C4-2B (cell line): ENCODE measurements around the gene ESYT1.

Experiments
- ZFX ChIP-seq: fragments of 450-650 bp; IDR thresholded peaks from 2 replicates; pipeline ENCODE4 v1.6.1; 2017
- TF ChIP-seq, protein P1 (sequence below): fragments of 450-650 bp; conservative IDR thresholded peaks from 2 replicates; pipeline ENCODE4 v1.5.1; 2017; ENCODE audit warnings: mild to moderate bottlenecking

DNA sequence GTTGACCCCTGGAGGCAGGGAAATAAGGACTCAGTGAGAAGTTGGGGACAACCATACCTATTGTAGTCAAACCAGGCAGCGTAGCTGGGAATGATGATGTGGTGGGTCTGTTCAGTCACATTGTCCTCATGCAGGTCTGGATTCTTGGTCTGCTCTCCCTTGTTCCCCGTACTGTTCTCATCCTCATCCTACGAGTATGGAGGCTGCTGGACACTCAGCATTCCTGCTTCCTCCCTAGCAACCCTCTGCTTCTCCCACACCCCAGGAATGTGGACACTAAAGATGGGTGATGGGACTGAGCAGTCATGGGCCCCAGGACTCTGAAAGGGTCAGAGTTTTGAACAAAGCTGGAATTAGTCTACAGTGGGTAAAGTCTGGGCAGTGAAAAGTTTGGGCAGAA, 50.3 kb downstream of the ESYT1 start:
- TF ChIP-seq, protein P1, sequence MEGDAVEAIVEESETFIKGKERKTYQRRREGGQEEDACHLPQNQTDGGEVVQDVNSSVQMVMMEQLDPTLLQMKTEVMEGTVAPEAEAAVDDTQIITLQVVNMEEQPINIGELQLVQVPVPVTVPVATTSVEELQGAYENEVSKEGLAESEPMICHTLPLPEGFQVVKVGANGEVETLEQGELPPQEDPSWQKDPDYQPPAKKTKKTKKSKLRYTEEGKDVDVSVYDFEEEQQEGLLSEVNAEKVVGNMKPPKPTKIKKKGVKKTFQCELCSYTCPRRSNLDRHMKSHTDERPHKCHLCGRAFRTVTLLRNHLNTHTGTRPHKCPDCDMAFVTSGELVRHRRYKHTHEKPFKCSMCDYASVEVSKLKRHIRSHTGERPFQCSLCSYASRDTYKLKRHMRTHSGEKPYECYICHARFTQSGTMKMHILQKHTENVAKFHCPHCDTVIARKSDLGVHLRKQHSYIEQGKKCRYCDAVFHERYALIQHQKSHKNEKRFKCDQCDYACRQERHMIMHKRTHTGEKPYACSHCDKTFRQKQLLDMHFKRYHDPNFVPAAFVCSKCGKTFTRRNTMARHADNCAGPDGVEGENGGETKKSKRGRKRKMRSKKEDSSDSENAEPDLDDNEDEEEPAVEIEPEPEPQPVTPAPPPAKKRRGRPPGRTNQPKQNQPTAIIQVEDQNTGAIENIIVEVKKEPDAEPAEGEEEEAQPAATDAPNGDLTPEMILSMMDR = no peak
- TF ChIP-seq ZFX = no peak
